Spinal cord (tissue), 10 donors: ENCODE measurements around the gene HBS1L. TPM values are rescaled to one million over a fixed set of nuclear protein-coding genes. Genes with fewer than 3 reads are reported as not detected.

ENCODE experiments used
- DNase-seq, 6 donors: peaks; one replicate each; pipeline versions ENCODE4 v3.0.0 to v3.0.0-alpha.2; 2013 to 2015; ENCODE audit warnings: low spot score in 6 of 6, low read depth in 4 of 6
- H3K27ac ChIP-seq: one replicate; pipeline ENCODE4 v1.5.1; 2013; ENCODE audit warnings: low read depth, low read length, control low read depth
- H3K27me3 ChIP-seq: one replicate; pipeline ENCODE4 v1.6.1; 2013; ENCODE audit warnings: low read length; ENCODE audit not compliant: control insufficient read depth, insufficient read depth
- H3K36me3 ChIP-seq: one replicate; pipeline ENCODE4 v1.6.1; 2013; ENCODE audit warnings: low read length; ENCODE audit not compliant: control insufficient read depth, insufficient read depth
- H3K4me1 ChIP-seq: one replicate; pipeline ENCODE4 v1.6.1; 2013; ENCODE audit warnings: low read length; ENCODE audit not compliant: control insufficient read depth, insufficient read depth
- H3K4me3 ChIP-seq: one replicate; pipeline ENCODE4 v1.5.1; 2013; ENCODE audit warnings: low read depth, low read length, control low read depth
- H3K9me3 ChIP-seq: one replicate; pipeline ENCODE4 v1.6.1; 2013; ENCODE audit warnings: low read length; ENCODE audit not compliant: control insufficient read depth, insufficient read depth
- WGBS: methylation state at CpG from one replicate; pipeline ENCODE4 v1.1.5; 2013; ENCODE audit warnings: missing lambda C conversion rate; ENCODE audit not compliant: insufficient coverage; 5-methylcytosine and 5-hydroxymethylcytosine counted together
- polyA plus RNA-seq, 2 donors: library from polyadenylated mRNA; unstranded; fragments of 120-200 nt; gene quantifications; one replicate each; pipeline ENCODE4 v1.2.1, GENCODE V29; 2013; ENCODE audit not compliant: insufficient read length in 2 of 2
- total RNA-seq, 2 donors: library from RNA; depleted of rRNA in 1 of 2; stranded (reverse); fragments of 120-200 nt in 1 of 2; fragments of >200 nt in 1 of 2; gene quantifications; one replicate each; pipeline versions ENCODE4 v1.2.3 to v1.2.4, GENCODE V29; 2013 to 2014
- donor health status: healthy.

HBS1L gene
- total and polyA plus RNA-seq, 4 donors = 63.7 to 121 (median 89.1) TPM

DNA sequence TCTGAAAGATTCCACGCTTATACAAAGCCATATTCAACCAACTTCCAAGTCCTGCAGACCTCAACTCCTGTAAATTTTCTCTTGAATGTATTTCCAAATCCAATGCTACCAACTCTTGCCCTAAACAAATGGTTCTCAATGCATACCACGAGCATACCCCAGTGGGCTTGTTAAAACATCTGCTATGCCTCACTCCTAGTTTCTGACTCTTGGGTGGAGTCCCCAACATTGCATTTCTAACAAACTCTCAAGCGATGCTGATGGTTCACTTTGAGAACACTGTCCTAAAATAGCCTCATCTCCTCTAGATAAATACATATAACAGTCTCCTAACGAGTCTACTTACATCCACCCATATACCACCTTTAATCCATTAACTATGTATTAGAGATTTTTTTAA lies 7.3 kb downstream of the HBS1L start:
- no peak for DNase-seq
- 90% methylated on average over 3 of the region's 4 CpGs for WGBS
- Histone ChIP-seq H3K4me3 (no peak overlapping the region), H3K4me1 (no peaks in the 10 kb centered on the region), H3K27ac (no peak overlapping the region), H3K36me3 (peaks cover 4% of the 10 kb centered on the region), H3K27me3 (no peaks in the 10 kb centered on the region), H3K9me3 (no peaks in the 10 kb centered on the region)

DNA sequence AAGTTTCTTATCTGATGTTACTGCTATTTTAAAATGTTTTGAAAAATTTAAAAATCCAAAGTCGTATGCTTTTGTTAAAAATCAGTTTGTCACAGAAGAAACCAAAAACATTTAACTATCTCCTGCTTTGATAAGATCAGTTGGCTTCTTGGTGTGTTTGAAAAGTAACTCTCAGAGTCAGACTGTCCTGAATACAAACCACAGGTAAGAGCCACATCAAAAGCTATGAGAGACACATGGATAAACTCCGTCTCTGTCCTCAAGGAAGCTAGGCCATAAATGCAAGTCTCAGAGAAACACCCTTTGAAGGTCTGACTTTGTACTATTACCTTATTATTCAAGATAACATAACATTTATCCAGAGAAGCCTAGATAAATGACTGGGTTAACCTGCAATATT lies 7.7 kb downstream of the HBS1L start:
- peaks cover 4% of the 10 kb centered on the region for H3K36me3 ChIP-seq
- H3K27me3 ChIP-seq = no peaks in the 10 kb centered on the region
- no peaks in the 10 kb centered on the region for H3K4me1 ChIP-seq
- no peaks in the 10 kb centered on the region for H3K9me3 ChIP-seq
- no CpG with 5 or more reads among the region's 2 CpGs for WGBS
- H3K27ac ChIP-seq = no peak overlapping the region
- H3K4me3 ChIP-seq = no peak overlapping the region
- no peak for DNase-seq

DNA sequence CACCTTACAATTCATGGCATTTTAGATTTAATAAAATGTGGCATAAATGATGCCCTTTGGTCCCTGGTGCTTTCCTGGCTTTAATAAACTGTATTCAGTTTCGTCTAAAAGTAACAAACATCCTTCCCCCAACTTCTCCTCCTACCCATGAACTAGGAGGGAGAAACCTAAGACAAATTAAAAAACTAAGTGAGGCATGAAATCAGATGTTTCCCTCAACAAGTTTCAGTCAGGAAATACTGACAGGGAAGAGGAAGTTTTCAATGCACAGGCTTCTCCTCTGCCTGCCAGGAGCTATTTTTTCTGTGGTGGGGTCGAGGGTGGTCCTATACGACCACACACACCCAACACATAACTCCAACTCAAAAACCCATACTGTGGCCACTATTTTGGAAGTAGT lies 10.0 kb downstream of the HBS1L start:
- DNase-seq = no peak
- no CpG with 5 or more reads among the region's 3 CpGs for WGBS
- Histone ChIP-seq H3K9me3 (no peaks in the 10 kb centered on the region), H3K4me1 (no peaks in the 10 kb centered on the region), H3K4me3 (no peak overlapping the region), H3K36me3 (peaks cover 4% of the 10 kb centered on the region), H3K27ac (no peak overlapping the region), H3K27me3 (no peaks in the 10 kb centered on the region)

DNA sequence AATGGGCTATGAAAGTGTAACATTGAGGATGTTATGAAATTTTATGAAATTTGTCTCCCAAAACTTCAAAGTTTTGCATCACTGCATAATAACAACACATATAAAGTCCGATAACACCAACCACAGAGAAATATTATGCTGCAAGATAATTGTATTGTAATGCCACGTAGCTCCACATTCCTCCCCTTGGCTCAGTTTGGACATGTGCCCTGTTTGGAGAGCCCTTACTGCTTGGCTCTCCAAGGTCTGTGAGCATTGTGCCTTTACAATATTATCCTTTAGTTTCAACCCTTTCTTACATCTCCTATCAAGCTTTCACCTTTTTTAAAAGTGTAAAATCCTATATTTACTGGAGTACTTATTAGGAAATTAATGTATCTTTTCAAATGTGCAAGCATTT lies 10.8 kb downstream of the HBS1L start:
- Histone ChIP-seq H3K4me3 (no peak overlapping the region), H3K9me3 (no peaks in the 10 kb centered on the region), H3K27me3 (no peaks in the 10 kb centered on the region), H3K4me1 (no peaks in the 10 kb centered on the region), H3K27ac (no peak overlapping the region), H3K36me3 (peaks cover 4% of the 10 kb centered on the region)
- no peak for DNase-seq
- WGBS = no CpG with 5 or more reads among the region's 2 CpGs

DNA sequence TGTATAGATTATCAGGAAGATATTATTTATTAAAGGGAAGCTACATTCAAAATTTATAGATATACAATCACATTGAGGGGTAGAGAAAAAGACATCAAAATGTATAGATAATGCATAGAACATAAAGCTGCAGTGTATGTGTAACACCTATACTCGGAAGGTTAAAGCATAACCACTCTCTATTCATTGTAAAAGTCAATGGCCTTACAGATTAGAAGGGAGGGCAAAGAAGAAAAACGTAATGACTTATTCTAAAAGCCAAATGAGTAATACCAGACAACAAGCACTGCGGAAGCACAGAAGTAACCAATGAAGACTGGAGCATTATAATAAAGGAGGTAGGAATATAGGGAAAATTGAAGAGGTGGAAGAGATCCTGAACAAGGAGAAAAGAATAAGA lies 11.3 kb downstream of the HBS1L start:
- no peak for DNase-seq
- H3K27me3 ChIP-seq = no peaks in the 10 kb centered on the region
- H3K4me3 ChIP-seq = no peak overlapping the region
- no peaks in the 10 kb centered on the region for H3K9me3 ChIP-seq
- no peaks in the 10 kb centered on the region for H3K4me1 ChIP-seq
- H3K36me3 ChIP-seq = peaks cover 4% of the 10 kb centered on the region
- no peak overlapping the region for H3K27ac ChIP-seq
- no CpG with 5 or more reads among the region's 3 CpGs for WGBS

DNA sequence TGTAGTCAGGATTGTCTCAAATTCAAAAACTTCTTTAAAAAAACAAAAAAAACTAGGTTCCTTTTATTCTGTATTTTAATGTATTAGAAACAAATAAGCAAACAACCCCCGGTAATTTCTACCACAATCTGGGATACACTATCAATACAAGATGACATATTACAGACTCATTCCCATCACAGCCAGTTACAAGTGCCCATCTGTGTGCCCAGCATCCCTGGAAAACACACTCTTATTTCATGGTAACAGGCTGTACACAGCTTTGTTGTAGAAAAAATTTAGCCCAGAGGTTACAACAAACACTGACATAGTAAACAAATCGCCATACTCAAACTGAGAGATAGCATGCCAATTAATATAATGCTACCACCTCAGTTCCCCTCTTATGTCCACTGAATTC lies 16.3 kb downstream of the HBS1L start:
- peaks cover 4% of the 10 kb centered on the region for H3K36me3 ChIP-seq
- DNase-seq = no peak
- no peaks in the 10 kb centered on the region for H3K4me1 ChIP-seq
- H3K27ac ChIP-seq = no peak overlapping the region
- H3K9me3 ChIP-seq = no peaks in the 10 kb centered on the region
- no peak overlapping the region for H3K4me3 ChIP-seq
- no peaks in the 10 kb centered on the region for H3K27me3 ChIP-seq
- WGBS = no CpG with 5 or more reads among the region's 2 CpGs

DNA sequence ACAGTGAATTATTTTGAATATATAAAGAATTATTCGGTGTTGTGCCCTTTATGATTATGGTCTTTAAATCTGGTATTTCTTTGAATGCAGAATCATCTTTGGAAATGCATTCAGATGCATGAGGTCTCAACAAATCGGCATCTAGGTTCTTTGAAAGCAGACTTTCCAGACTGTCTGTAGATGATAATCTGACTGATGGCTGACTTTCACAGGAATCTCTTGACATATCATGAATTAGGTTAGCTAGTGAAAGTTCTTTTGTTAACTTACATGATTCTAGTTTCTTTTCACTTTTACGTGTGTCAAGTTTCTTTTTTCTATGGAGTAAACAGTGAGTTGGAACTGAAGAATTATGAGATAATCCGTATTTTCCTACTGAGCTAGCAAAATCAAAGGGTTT lies 17.1 kb downstream of the HBS1L start:
- Histone ChIP-seq H3K27me3 (no peaks in the 10 kb centered on the region), H3K9me3 (no peaks in the 10 kb centered on the region), H3K4me1 (no peaks in the 10 kb centered on the region), H3K27ac (no peak overlapping the region), H3K4me3 (no peak overlapping the region), H3K36me3 (peaks cover 4% of the 10 kb centered on the region)
- no CpG with 5 or more reads among the region's 4 CpGs for WGBS
- DNase-seq = no peak

DNA sequence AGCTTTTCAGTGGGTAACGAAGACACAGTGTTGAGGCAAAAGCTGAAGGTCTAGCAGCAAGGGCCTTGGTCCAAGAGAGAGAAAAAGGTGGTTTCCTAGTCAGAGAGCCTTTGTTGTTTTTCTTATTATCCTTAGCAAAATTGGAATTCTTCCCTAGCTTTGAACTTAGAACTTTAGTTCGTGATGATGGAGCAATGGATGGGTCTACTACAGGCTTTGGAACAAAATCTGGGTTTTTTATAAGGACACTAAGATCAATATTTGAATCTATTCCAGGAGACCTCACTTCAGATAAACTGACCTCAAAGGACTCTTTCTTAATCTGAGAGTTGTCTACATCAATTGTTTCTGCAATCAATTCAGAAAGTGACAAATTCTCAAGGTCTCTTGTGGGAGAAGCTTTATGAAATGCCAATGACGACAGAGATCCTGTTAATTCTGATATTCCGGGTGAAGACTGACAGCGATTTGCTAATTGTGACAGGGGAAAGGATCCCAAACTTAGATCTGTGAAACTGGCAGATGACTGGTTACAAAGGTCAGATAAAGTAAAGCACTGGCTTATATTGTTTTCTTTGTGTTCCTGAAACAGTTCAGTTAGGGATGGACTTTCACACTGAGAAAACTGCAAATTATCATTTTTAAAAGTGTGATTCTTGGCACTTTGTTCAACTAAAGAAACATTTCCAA lies 17.7 kb downstream of the HBS1L start:
- H3K9me3 ChIP-seq = no peaks in the 10 kb centered on the region
- no peaks in the 10 kb centered on the region for H3K4me1 ChIP-seq
- no peak for DNase-seq
- no peak overlapping the region for H3K4me3 ChIP-seq
- WGBS = 90% methylated on average over 3 of the region's 5 CpGs
- H3K27ac ChIP-seq = no peak overlapping the region
- H3K36me3 ChIP-seq = peaks cover 4% of the 10 kb centered on the region
- no peaks in the 10 kb centered on the region for H3K27me3 ChIP-seq

DNA sequence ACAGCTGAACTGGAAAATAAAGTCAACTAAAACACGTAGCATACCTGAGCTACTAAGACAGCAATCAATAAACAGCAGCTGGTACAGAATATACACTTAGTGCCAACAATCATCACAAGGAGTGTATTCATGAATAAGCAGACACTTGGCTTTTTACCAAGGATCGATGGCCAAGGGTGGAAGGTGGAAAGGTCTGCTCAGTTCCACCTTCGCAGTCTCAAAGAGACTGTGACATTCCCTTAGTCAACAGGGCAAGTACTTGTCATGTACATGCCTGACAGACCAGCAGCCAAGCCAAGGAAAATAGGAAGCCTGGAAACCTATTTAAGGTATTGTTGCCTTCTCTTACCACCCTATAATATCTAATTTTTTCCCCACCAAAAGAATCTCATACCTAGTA lies 21.4 kb downstream of the HBS1L start:
- no peaks in the 10 kb centered on the region for H3K36me3 ChIP-seq
- no peaks in the 10 kb centered on the region for H3K9me3 ChIP-seq
- no peaks in the 10 kb centered on the region for H3K4me1 ChIP-seq
- H3K27ac ChIP-seq = no peak overlapping the region
- WGBS = 55% methylated on average over 3 of the region's 3 CpGs
- DNase-seq = no peak
- no peaks in the 10 kb centered on the region for H3K27me3 ChIP-seq
- no peak overlapping the region for H3K4me3 ChIP-seq

DNA sequence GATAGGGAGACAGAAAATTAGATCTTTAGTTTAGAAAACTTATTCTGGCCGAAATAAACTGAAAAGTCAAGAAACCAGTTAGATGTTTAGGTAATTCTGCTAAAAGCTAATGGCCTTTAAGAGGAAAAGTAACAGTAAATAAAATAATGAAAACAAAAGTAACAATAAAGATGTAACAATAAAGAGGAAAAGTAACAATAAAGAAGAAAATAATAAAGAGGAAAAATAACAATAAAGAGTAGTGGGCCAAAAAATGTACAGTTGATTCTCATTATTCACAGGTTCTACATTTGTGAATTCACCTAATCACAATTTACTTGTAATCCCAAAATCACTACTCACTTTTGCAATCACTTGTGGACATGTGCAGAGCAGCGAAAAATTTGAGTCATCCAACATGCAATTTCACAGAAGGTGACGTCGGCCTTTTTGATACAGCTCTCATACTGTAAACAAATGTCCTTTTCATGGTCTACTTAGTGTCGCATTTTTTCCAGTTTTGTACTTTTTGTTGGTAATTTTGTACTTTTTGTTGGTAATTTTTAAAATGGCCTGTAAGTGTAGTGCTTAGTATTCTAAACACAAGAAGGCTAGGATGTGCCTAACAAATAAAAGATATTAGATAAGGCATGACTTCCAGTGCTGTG lies 24.0 kb downstream of the HBS1L start:
- no peak overlapping the region for H3K27ac ChIP-seq
- H3K27me3 ChIP-seq = no peaks in the 10 kb centered on the region
- WGBS = 76% methylated on average over 3 of the region's 5 CpGs
- H3K9me3 ChIP-seq = no peaks in the 10 kb centered on the region
- H3K4me3 ChIP-seq = no peak overlapping the region
- H3K4me1 ChIP-seq = no peaks in the 10 kb centered on the region
- no peak for DNase-seq
- H3K36me3 ChIP-seq = peaks cover 4% of the 10 kb centered on the region
